HepG2 (cell line): ENCODE results near the gene LRRC45. TPM values are rescaled to one million over a fixed set of nuclear protein-coding genes. Genes with fewer than 3 reads are reported as not detected.

Experiments
- ATF7-NPFF ChIP-seq: sonication (generic); formaldehyde crosslinking; IDR thresholded peaks from 2 replicates; pipeline ENCODE4 v1.8.1; 2023; ENCODE audit warnings: mild to moderate bottlenecking, low read depth, missing genetic modification reagents, moderate library complexity
- ATRX ChIP-seq: sonication (generic); formaldehyde crosslinking; IDR thresholded peaks from 2 replicates; pipeline ENCODE4 v1.4.0; 2020; ENCODE audit warnings: missing genetic modification reagents, borderline replicate concordance
- MZF1 ChIP-seq: sonication (generic); formaldehyde crosslinking; IDR thresholded peaks from 2 replicates; pipeline ENCODE4 v1.8.1; 2023; ENCODE audit warnings: mild to moderate bottlenecking, missing genetic modification reagents, borderline replicate concordance
- NKX3-1 ChIP-seq: sonication (generic); formaldehyde crosslinking; IDR thresholded peaks from 2 replicates; pipeline ENCODE4 v1.5.0; 2020; ENCODE audit warnings: missing genetic modification reagents
- PBX3 ChIP-seq: sonication (generic); formaldehyde crosslinking; IDR thresholded peaks from 2 replicates; pipeline ENCODE4 v1.8.1; 2023; ENCODE audit warnings: missing genetic modification reagents, inconsistent platforms, borderline replicate concordance
- SP4 ChIP-seq: sonication (generic); formaldehyde crosslinking; IDR thresholded peaks from 2 replicates; pipeline ENCODE4 v1.8.1; 2023; ENCODE audit warnings: mild to moderate bottlenecking, missing genetic modification reagents
- THAP11 ChIP-seq: IDR thresholded peaks from 2 replicates; pipeline ENCODE4 v1.6.1; 2016; ENCODE audit warnings: missing biosample characterization, missing genetic modification reagents
- THYN1 ChIP-seq: sonication (generic); formaldehyde crosslinking; IDR thresholded peaks from 2 replicates; pipeline ENCODE4 v1.8.1; 2023; ENCODE audit warnings: low read depth, mild to moderate bottlenecking, moderate library complexity, missing genetic modification reagents, borderline replicate concordance
- ZNF207 ChIP-seq: fragments of 450-650 bp; IDR thresholded peaks from 2 replicates; pipeline ENCODE4 v1.6.1; 2016; ENCODE audit warnings: antibody characterized with exemption, borderline replicate concordance
- ZNF281 ChIP-seq: sonication (generic); formaldehyde crosslinking; IDR thresholded peaks from 2 replicates; pipeline ENCODE4 v1.4.0; 2020; ENCODE audit warnings: missing genetic modification reagents, borderline replicate concordance
- ZNF468 ChIP-seq: sonication (generic); formaldehyde crosslinking; IDR thresholded peaks from 2 replicates; pipeline ENCODE4 v1.8.0; 2022; ENCODE audit warnings: mild to moderate bottlenecking, moderate library complexity, missing genetic modification reagents
- ZNF563 ChIP-seq: sonication (generic); formaldehyde crosslinking; IDR thresholded peaks from 2 replicates; pipeline ENCODE4 v1.8.0; 2022; ENCODE audit warnings: mild to moderate bottlenecking, moderate library complexity, missing genetic modification reagents
- ZNF773 ChIP-seq: sonication (generic); formaldehyde crosslinking; IDR thresholded peaks from 2 replicates; pipeline ENCODE4 v1.4.0; 2020; ENCODE audit warnings: missing genetic modification reagents, borderline replicate concordance
- ZNF777 ChIP-seq: sonication (generic); formaldehyde crosslinking; IDR thresholded peaks from 2 replicates; pipeline ENCODE4 v1.4.0; 2020; ENCODE audit warnings: missing genetic modification reagents
- ZNF891 ChIP-seq: sonication (generic); formaldehyde crosslinking; IDR thresholded peaks from 2 replicates; pipeline ENCODE4 v1.5.0; 2020; ENCODE audit warnings: mild to moderate bottlenecking, missing genetic modification reagents
- polyA plus RNA-seq, 8 experiments: library from polyadenylated mRNA; depleted of rRNA in 3 of 8; stranded (reverse) in 7 of 8; unstranded in 1 of 8; fragments of >200 nt; fragmentation: Illumina TruSeq in 4 of 8; extraction: Trizol in 4 of 8; gene quantifications; 2 replicates each; pipeline versions ENCODE4 v1.2.1 to v1.2.3, GENCODE V29; 2011 to 2016; ENCODE audit warnings: low read depth in 4 of 8, missing spikeins in 1 of 8, mixed read lengths in 1 of 8; ENCODE audit not compliant: insufficient read depth in 1 of 8
- total RNA-seq, 5 experiments: library from RNA; depleted of rRNA; stranded (reverse); fragments of >200 nt; fragmentation: Illumina TruSeq; extraction: Trizol; gene quantifications; 2 replicates each; pipeline ENCODE4 v1.2.3, GENCODE V29; 2016; ENCODE audit warnings: low read depth in 1 of 5
- TF ChIP-seq, protein P1 (sequence below): sonication (generic); formaldehyde crosslinking; IDR thresholded peaks from 2 replicates; pipeline ENCODE4 v1.4.0; 2020; ENCODE audit warnings: missing genetic modification reagents
- TF ChIP-seq, protein P2 (sequence below): sonication (generic); formaldehyde crosslinking; IDR thresholded peaks from 2 replicates; pipeline ENCODE4 v1.5.0; 2020; ENCODE audit warnings: missing genetic modification reagents

The LRRC45 gene
- total and polyA plus RNA-seq, 2 of the 13 experiments (the other 11 are each of a cell fraction or from before 2014, with no cell fraction given): 11.6 to 48.1 TPM

DNA sequence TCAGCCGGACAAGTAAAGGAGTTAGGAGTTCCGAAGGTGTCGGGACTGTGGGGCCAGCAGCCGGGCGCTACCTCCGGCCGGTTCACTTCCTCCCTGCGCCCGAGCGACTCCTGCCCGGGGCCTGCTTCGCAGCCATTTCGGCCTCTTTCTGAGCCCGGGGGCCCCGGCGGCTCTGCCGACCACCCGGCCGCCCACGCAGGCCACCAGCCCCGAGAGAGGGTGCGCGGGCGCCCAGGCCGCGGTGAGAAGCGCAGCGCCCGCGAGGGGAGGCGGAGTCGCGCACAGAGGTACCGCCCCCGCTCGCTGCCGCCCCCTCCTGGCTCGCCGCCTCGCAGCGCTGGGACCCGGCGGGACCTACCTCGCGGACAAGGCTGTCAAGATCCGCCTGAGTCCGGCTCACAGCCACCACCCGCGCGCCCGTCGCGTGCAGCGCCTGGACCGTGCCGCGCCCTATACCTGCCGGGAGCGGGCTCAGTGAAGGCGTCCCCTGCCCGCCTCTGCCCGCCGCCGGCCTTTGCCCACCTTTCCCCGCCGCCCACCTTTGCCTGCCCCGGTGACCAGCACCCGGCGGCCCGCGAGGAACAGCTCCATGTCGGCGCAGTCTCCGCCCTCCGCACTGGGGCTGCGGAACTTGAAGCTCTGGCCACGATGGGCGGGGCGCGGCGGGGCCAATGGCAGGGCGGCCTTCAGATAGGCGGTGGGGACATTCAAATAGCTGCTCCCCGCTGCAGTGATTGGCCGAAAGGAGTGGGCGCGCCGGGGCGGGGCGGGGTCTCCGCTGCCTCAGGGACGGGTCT, 14.2 kb downstream of the LRRC45 start, which contains the start of gene DCXR (continued):
- TF ChIP-seq, protein P1, sequence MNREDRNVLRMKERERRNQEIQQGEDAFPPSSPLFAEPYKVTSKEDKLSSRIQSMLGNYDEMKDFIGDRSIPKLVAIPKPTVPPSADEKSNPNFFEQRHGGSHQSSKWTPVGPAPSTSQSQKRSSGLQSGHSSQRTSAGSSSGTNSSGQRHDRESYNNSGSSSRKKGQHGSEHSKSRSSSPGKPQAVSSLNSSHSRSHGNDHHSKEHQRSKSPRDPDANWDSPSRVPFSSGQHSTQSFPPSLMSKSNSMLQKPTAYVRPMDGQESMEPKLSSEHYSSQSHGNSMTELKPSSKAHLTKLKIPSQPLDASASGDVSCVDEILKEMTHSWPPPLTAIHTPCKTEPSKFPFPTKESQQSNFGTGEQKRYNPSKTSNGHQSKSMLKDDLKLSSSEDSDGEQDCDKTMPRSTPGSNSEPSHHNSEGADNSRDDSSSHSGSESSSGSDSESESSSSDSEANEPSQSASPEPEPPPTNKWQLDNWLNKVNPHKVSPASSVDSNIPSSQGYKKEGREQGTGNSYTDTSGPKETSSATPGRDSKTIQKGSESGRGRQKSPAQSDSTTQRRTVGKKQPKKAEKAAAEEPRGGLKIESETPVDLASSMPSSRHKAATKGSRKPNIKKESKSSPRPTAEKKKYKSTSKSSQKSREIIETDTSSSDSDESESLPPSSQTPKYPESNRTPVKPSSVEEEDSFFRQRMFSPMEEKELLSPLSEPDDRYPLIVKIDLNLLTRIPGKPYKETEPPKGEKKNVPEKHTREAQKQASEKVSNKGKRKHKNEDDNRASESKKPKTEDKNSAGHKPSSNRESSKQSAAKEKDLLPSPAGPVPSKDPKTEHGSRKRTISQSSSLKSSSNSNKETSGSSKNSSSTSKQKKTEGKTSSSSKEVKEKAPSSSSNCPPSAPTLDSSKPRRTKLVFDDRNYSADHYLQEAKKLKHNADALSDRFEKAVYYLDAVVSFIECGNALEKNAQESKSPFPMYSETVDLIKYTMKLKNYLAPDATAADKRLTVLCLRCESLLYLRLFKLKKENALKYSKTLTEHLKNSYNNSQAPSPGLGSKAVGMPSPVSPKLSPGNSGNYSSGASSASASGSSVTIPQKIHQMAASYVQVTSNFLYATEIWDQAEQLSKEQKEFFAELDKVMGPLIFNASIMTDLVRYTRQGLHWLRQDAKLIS: peak; percentile 70; the same call in 1 of the 2 replicates
- 0 out of 2 replicates have a peak, but pooled peaks have one; percentile 83 for TF ChIP-seq ZNF468 (CRISPR knock-in tag)
- peak; percentile 83 for TF ChIP-seq THAP11 (CRISPR knock-in tag)
- TF ChIP-seq ZNF773: no peak; the same call in 1 of the 2 replicates
- TF ChIP-seq PBX3 (CRISPR knock-in tag): no peak
- TF ChIP-seq ZNF281: peak; percentile 51; the same call in 1 of the 2 replicates
- TF ChIP-seq, protein P2, sequence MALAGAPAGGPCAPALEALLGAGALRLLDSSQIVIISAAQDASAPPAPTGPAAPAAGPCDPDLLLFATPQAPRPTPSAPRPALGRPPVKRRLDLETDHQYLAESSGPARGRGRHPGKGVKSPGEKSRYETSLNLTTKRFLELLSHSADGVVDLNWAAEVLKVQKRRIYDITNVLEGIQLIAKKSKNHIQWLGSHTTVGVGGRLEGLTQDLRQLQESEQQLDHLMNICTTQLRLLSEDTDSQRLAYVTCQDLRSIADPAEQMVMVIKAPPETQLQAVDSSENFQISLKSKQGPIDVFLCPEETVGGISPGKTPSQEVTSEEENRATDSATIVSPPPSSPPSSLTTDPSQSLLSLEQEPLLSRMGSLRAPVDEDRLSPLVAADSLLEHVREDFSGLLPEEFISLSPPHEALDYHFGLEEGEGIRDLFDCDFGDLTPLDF (CRISPR knock-in tag): no peak
- no peak for TF ChIP-seq THYN1 (CRISPR knock-in tag)
- peak; percentile 96 for TF ChIP-seq SP4 (CRISPR knock-in tag)
- no peak for TF ChIP-seq ATRX
- TF ChIP-seq NKX3-1 (CRISPR knock-in tag): peak; percentile 73; the same call in 1 of the 2 replicates
- TF ChIP-seq ATF7-NPFF (CRISPR knock-in tag): peak; percentile 91; the same call in 1 of the 2 replicates
- TF ChIP-seq ZNF207: no peak
- TF ChIP-seq ZNF891 (CRISPR knock-in tag): peak; percentile 98
- no peak for TF ChIP-seq ZNF777 (CRISPR knock-in tag)
- no peak for TF ChIP-seq MZF1 (CRISPR knock-in tag)
- TF ChIP-seq ZNF563 (CRISPR knock-in tag): peak; percentile 98
